ENCODE data around the gene PRELID1. TPM values are rescaled to one million over a fixed set of nuclear protein-coding genes. Genes with fewer than 3 reads are reported as not detected.
"Not testable (repeated sequence)": the region's sequence is repeated elsewhere in the genome, so short reads cannot be mapped to it uniquely, and the experiment has no call there.

Gene PRELID1
- total RNA-seq, 2 experiments from 2014 or later = 360 to 372 TPM

DNA sequence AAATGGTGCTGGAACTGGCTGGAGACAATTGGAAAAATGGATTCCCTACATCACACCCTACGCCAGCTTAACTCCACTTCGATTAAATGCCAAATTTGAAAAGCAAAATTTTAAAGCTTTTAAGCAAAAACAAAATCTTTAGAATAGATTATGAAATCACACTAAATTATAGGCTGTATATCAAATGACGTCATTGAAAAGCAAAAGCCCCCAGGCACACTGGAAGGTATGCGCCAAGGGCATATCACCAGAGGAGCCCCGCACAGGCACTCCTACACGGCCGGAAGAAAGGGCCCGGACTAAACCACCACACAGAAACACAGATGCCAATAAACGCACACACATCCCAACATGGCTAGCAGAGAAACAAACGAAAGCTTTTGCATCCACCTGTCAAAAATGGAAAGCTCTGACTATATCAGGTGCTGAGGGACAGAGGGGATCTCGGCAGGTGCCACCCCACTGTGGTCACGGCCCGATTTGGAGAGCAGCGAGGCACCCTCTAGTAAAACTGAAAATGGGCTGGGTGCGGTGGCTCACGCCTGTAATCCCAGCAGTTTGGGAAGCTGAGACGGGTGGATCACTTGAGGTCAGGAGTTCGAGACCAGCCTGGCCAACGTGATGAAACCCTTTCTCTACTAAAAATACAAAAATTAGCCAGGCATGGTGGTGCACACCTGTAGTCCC lies 25.1 kb downstream of the PRELID1 start:
- CTCF ChIA-PET = interaction anchor here (0.8 to 1.7 kb wide), 5 partner anchors 10 to 126 kb away, joined by 3 to 7 read pairs (median 5); no protein-coding TSS in a partner anchor
- POLR2A ChIA-PET = no interaction called here

- CTCF ChIA-PET = no interaction called here
- POLR2A ChIA-PET = no interaction called here
Measured at GRCh38 chr5:177329883-177330282, 26.3 kb downstream of the PRELID1 start.

DNA sequence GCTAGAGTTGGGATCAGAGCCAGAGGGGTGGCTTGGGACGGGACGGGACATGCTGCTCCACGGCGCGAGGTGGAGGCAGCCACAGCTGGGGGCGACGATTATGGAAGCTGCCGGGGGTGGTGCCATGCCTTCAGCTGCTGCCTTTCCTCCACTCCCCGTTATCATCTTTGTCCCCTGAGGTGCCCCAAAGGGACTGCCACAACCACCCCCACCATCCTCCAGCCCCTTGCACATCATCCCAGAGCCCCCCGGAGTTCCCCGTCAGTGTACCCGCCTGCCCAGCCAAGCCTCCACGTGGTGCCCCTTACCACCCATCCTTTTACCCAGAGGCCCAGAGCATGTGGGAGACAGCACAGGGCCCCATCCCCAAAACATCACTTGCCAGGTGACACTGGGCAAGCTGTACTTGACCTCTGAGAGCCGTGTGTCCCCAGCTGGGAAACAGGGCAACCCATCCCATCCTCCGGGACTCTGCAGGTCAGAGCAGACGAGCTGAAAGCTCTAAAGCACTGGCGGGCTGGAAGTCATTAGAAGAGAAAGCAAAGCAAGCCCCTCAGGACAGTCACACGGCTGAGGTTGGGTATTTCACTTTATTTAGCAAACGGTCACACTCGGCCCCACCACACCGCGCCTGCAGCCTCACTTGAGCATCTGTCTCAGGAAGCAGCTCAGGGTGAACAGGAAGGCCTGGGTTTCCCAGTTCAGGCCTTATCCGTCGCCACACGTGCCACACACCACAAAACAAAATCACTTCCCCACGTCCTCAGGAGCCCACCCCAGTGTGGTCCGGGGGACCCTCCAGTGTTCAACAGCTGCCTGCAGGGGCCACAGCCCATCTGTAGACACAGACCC lies 27.6 kb downstream of the PRELID1 start:
- ChIA-PET CTCF (no interaction called here), POLR2A (no interaction called here)

- CTCF ChIA-PET = interaction anchor here (2.2 kb wide), 1 partner anchor 14 kb away, joined by 5 read pairs; no protein-coding TSS in a partner anchor
Measured at GRCh38 chr5:177332031-177332895, 28.7 kb downstream of the PRELID1 start.

GRCh38 chr5:177332896-177333260 lies 29.3 kb downstream of the PRELID1 start:
- ChIA-PET CTCF (interaction anchor here (2.2 kb wide), 1 partner anchor 14 kb away, joined by 5 read pairs; no protein-coding TSS in a partner anchor), POLR2A (no interaction called here)

More at GRCh38 chr5:177332031-177332895, 28.7 kb downstream of the PRELID1 start:
- POLR2A ChIA-PET = no interaction called here

DNA sequence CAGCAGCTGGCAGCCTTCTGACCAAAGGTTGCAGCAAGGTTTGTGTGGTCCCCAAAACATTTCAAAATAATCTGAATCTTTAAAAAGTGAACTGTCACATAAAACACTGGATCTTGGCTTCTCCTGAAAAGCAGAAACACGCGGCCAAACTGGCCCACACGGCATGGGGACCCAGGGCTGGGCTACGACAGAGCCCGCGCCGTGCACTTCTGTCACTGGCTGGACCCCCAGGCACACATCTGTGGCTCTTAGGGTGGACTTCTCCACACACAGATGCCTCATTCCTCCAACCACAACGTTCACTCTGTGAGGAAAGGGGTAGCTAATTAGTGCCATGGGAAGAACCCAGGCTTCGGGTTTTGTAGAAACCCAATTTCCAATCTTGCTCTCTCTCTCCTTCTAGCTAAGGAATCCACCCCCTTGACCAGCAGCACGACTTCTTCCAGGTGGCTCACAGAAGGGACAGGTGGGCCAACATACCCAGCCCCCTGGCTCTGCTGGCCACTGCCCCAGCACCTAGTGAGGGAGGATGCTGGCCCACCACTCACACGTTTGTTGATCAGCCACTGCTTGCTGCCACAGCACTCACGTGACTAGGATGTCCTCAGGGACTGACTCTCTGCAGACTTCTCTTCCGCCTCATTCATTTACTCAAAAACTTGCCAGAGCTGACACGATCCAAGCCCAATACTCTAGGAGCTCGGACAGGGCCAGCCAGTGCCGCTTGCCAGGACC lies 30.0 kb downstream of the PRELID1 start:
- ChIA-PET POLR2A (no interaction called here), CTCF (interaction anchor here (2.2 kb wide), 1 partner anchor 15 kb away, joined by 5 read pairs; no protein-coding TSS in a partner anchor)

- CTCF ChIA-PET = interaction anchor here (2.2 kb wide), 1 partner anchor 16 kb away, joined by 5 read pairs; no protein-coding TSS in a partner anchor
- POLR2A ChIA-PET = no interaction called here
Measured at GRCh38 chr5:177334155-177334551, 30.6 kb downstream of the PRELID1 start.

GRCh38 chr5:177334781-177335700 lies 31.4 kb downstream of the PRELID1 start:
- POLR2A ChIA-PET = no interaction called here
- CTCF ChIA-PET = interaction anchor here (1.7 to 2.0 kb wide), 2 partner anchors 17 to 35 kb away, joined by 4 to 6 read pairs; no protein-coding TSS in a partner anchor

DNA sequence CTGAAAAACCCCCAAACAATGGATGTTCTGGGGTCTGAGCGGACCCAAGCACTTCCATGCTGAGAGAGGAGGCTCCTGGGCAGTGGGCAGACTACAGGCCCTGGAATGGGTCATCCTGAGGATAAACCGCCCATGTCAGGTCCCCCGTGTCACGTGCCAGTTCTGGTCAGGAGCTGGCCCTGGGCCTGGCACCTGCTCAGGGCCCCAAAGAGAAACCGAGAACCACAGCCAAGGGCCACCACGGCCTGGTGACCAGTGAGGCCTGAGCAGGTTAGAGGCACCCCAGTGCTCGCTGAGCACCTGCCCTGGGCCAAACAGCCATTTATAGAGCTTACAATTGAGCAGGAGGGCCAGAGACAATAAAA lies 32.1 kb downstream of the PRELID1 start:
- CTCF ChIA-PET = interaction anchor here (0.7 to 2.0 kb wide), 3 partner anchors 18 to 67 kb away, joined by 4 to 6 read pairs (median 4); no protein-coding TSS in a partner anchor
- POLR2A ChIA-PET = no interaction called here

DNA sequence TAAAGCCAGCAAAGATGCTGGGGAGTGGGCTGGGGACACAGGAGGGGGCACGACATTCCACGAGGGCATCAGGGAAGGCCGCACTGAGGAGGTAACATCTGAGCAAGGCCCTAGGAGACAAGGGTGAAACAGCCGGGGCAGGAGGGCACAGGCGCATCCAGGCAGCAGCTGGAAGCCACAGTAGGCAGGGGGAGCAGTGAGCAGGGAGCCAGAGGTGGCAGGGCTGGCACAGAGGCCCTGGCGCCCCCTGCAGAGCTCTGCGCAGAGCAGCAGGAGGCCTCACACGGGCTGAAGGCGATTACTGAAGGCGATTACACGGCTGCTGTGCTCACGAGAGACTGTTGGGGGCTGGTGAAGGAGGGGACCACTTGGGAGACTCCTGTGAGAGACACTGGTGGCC lies 32.5 kb downstream of the PRELID1 start:
- POLR2A ChIA-PET = no interaction called here
- CTCF ChIA-PET = interaction anchor here (0.7 to 2.0 kb wide), 3 partner anchors 18 to 66 kb away, joined by 4 to 6 read pairs (median 4); no protein-coding TSS in a partner anchor

DNA sequence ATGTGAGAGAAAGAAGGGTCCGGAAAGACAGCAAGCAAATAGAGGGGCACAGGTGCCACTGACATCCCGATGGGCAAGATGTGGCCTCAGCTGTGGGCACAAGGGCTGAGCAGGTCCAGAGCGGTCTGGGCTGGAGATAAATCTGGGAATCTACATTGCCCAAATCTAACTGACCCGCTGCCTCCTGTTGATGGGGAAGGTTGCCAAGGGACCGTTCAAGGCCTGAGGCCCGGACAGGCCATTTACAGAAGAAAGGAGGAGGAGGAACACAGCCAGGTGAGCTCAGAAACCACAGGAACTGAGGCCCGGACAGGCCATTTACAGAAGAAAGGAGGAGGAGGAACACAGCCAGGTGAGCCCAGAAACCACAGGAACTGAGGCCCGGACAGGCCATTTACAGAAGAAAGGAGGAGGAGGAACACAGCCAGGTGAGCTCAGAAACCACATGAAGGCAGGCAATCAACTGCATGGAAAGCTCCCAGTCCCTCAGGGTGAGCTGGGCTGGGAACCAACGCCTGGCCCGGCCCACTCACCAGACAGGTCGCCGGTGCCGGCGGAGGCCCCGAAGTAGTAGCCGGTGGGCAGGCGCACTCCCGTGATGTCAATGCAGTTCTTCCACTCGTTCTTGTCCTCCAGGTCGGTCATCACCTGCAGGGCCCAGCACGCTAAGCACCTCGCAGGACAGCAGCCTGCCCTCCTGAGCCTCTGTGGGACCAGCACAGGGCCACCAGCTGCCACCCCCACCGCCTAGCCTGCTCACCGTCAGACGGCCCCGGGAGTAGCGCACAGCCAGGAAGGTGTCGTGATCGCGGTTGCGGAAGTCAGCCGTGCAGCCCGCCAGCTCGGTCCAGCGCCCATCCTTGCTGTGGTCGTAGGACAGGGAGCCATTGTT lies 33.2 kb downstream of the PRELID1 start:
- POLR2A ChIA-PET = no interaction called here

DNA sequence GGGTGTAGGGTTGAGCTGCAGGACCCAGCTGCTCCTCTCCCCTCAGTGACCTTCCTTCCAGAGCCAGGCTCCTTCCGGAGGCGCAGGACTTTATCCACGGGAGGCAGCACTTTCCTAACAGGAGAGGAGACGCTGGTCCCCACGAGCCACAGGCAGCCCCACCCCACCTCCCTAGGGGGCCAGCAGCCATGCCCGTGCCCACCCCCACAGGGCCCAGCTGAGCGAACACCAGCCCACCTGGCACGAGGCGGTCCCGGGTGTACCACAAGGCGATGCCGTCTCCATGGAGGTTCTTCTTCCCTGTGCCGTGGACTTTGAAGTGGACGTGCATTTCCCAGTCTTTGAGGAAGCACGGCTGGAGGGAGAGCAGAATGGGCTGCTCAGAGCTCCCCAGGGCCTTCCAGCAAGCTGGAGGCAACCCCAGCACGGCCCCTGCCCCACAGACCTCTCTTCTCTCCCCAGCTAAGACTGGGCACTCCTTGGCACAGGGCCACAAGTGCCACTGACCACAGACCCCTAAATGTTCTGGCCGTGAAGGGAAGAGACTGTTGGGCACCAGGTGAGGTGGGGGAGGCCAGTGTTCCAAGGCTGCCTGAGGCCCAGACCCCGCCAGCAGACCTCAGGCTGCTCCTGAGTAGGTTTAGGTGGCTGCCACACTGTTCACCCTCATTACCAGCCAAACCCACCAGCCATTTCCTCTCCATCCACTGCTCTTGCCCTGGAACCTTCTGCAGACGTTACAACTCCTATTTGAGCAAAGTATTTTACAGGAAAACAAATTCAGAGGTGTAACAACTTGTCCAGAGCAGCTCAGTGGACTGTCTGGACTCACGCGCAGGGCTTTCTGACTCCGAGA lies 34.9 kb downstream of the PRELID1 start:
- ChIA-PET POLR2A (no interaction called here), CTCF (interaction anchor here (1.4 kb wide), 1 partner anchor 119 kb away, joined by 3 read pairs; no protein-coding TSS in a partner anchor)

More for the DNA sequence above, 33.2 kb downstream of the PRELID1 start:
- CTCF ChIA-PET = interaction anchor here (0.7 to 2.0 kb wide), 3 partner anchors 19 to 66 kb away, joined by 4 to 6 read pairs (median 4); no protein-coding TSS in a partner anchor

DNA sequence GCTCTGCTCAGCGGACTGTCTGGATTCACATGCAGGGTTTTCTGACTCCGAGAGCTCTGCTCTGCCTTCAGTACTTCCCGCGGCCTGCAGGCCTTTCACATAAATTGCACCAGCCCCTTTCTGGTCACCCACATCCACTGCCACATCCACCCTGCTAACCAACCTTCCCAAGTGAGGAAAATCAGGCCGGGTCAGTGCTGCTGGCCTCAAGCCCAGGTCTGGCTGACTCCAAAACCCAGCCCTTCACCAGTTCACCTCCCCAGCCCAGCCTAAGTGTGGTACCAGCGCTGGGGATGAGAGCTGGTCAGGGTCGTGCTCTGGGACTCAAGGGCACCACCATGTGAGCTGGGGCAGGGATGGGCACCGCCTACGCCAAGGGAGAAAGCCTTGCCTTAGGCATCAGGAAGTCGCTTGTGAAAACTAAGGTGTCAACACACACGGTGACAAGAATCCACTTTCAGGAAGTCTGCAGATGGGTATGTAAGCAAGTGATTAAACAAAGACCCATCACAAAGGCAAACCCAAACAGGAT lies 35.6 kb downstream of the PRELID1 start:
- ChIA-PET CTCF (interaction anchor here (1.4 kb wide), 1 partner anchor 118 kb away, joined by 3 read pairs; no protein-coding TSS in a partner anchor), POLR2A (no interaction called here)

- CTCF ChIA-PET, POLR2A ChIA-PET: not testable (repeated sequence)
Measured at GRCh38 chr5:177343000-177343399, 39.4 kb downstream of the PRELID1 start.

- ChIA-PET POLR2A (no interaction called here), CTCF (interaction anchor here (0.7 to 3.6 kb wide), 3 partner anchors 26 to 172 kb away, joined by 3 to 14 read pairs (median 3); no protein-coding TSS in a partner anchor)
Measured at GRCh38 chr5:177343777-177344176, 40.2 kb downstream of the PRELID1 start.

All from activated CD8-positive, alpha-beta memory T cell treated with anti-CD3 and anti-CD28 coated beads for 36 hours (primary cell).